GM19463 (cell line): Measurements from ENCODE around the gene OVOL2.
"Not testable (repeated sequence)": the region's sequence is repeated elsewhere in the genome, so short reads cannot be mapped to it uniquely, and the experiment has no call there.

ENCODE experiments used
- ATAC-seq: cut with Tn5 transposase; IDR thresholded peaks from one replicate; pipeline ENCODE4 v1.9.1; 2021; ENCODE audit warnings: mild to moderate bottlenecking, moderate library complexity; ENCODE audit not compliant: unreplicated experiment

OVOL2 gene

GRCh38 chr20:18058661-18059467, 1.1 kb upstream of the OVOL2 start:
- no peak for ATAC-seq

- ATAC-seq: no peak
These were observed 256 bp upstream of the OVOL2 start for GRCh38 chr20:18057994-18058349.

- no peak for ATAC-seq
These were observed 1.3 kb downstream of the OVOL2 start for GRCh38 chr20:18056174-18057100.

- ATAC-seq: no peak
These were observed 2.5 kb downstream of the OVOL2 start for GRCh38 chr20:18055261-18055660.

GRCh38 chr20:18052856-18053255, 4.9 kb downstream of the OVOL2 start:
- no peak for ATAC-seq

- no peak for ATAC-seq
These were observed 7.1 kb downstream of the OVOL2 start for GRCh38 chr20:18050628-18051027.

GRCh38 chr20:18048176-18048575, 9.5 kb downstream of the OVOL2 start:
- ATAC-seq: no peak

GRCh38 chr20:18046535-18046934, 11.2 kb downstream of the OVOL2 start:
- no peak for ATAC-seq

- no peak for ATAC-seq
These were observed 15.5 kb downstream of the OVOL2 start for GRCh38 chr20:18042229-18042628.

- no peak for ATAC-seq
These were observed 16.3 kb downstream of the OVOL2 start for GRCh38 chr20:18041462-18041861.

- ATAC-seq: no peak
These were observed 18.7 kb downstream of the OVOL2 start for GRCh38 chr20:18039063-18039462.

GRCh38 chr20:18034039-18034438, 23.7 kb downstream of the OVOL2 start:
- ATAC-seq: no peak

GRCh38 chr20:18032977-18033892, 24.5 kb downstream of the OVOL2 start:
- no peak for ATAC-seq

- ATAC-seq: no peak
These were observed 25.7 kb downstream of the OVOL2 start for GRCh38 chr20:18031888-18032509.

GRCh38 chr20:18031050-18031449, 26.7 kb downstream of the OVOL2 start:
- no peak for ATAC-seq

GRCh38 chr20:18030020-18030419, 27.7 kb downstream of the OVOL2 start:
- ATAC-seq: no peak

- ATAC-seq: not testable (repeated sequence)
These were observed 30.7 kb downstream of the OVOL2 start for GRCh38 chr20:18027011-18027410.

- no peak for ATAC-seq
These were observed 33.0 kb downstream of the OVOL2 start for GRCh38 chr20:18024606-18025127.

GRCh38 chr20:18020931-18021330, 36.8 kb downstream of the OVOL2 start:
- no peak for ATAC-seq

GRCh38 chr20:18019068-18019467, 38.6 kb downstream of the OVOL2 start:
- ATAC-seq: peak; percentile 67
